Skeletal muscle tissue (tissue), 4 donors: ENCODE measurements around the gene NTSR1. TPM values are rescaled to one million over a fixed set of nuclear protein-coding genes. Genes with fewer than 3 reads are reported as not detected.

Experiments
- H3K27ac ChIP-seq: one replicate; pipeline ENCODE4 v1.7.0; 2013; ENCODE audit warnings: mild to moderate bottlenecking, low read depth, low read length, inconsistent platforms
- H3K27me3 ChIP-seq, 3 donors: one replicate each; pipeline ENCODE4 v1.7.0; 2013; ENCODE audit warnings: low read length in 3 of 3; ENCODE audit not compliant: control insufficient read depth in 3 of 3, insufficient read depth in 3 of 3
- H3K36me3 ChIP-seq, 3 donors: one replicate each; pipeline ENCODE4 v1.7.0; 2013; ENCODE audit warnings: low read length in 3 of 3; ENCODE audit not compliant: control insufficient read depth in 3 of 3, insufficient read depth in 3 of 3
- H3K4me1 ChIP-seq, 3 donors: one replicate each; pipeline ENCODE4 v1.7.0; 2013; ENCODE audit warnings: low read length in 3 of 3, mild to moderate bottlenecking in 3 of 3; ENCODE audit not compliant: control insufficient read depth in 3 of 3, insufficient read depth in 3 of 3
- H3K4me3 ChIP-seq, 3 donors: one replicate each; pipeline ENCODE4 v1.7.0; 2013; ENCODE audit warnings: low read length in 3 of 3
- H3K9ac ChIP-seq, 3 donors: one replicate each; pipeline ENCODE4 v1.7.0; 2013; ENCODE audit warnings: low read length in 3 of 3, mild to moderate bottlenecking in 3 of 3, moderate library complexity in 2 of 3, low read depth in 1 of 3
- H3K9me3 ChIP-seq, 3 donors: one replicate each; pipeline ENCODE4 v1.7.0; 2013; ENCODE audit warnings: low read length in 3 of 3; ENCODE audit not compliant: control insufficient read depth in 3 of 3
- total RNA-seq: library from RNA; depleted of rRNA; stranded (reverse); fragments of >200 nt; gene quantifications from one replicate; pipeline ENCODE4 v1.2.3, GENCODE V29; 2014
- donor health status: Osteomylitis.

Gene NTSR1
- total RNA-seq, 1 donor from 2014 or later, result under 0.01 TPM

- Histone ChIP-seq H3K27me3 (peaks cover 69 to 79% (median 71%) of the 10 kb centered on the region in 3 donors), H3K4me3 (no peak overlapping the region), H3K27ac (no peak overlapping the region)
Observed at GRCh38 chr20:62705627-62706026, 3.0 kb upstream of the NTSR1 start.

GRCh38 chr20:62706344-62706743 lies 2.3 kb upstream of the NTSR1 start:
- Histone ChIP-seq H3K9ac (no peak overlapping the region), H3K27me3 (peaks cover 74 to 85% (median 75%) of the 10 kb centered on the region in 3 donors), H3K4me3 (no peak overlapping the region), H3K4me1 (peaks cover 0 to 19% (median 15%) of the 10 kb centered on the region in 3 donors), H3K27ac (no peak overlapping the region), H3K36me3 (no peaks in the 10 kb centered on the region), H3K9me3 (no peaks in the 10 kb centered on the region)

More at GRCh38 chr20:62705627-62706026, 3.0 kb upstream of the NTSR1 start:
- no peak overlapping the region for H3K9ac ChIP-seq
- no peaks in the 10 kb centered on the region for H3K9me3 ChIP-seq
- H3K4me1 ChIP-seq, result peaks cover 0 to 19% (median 15%) of the 10 kb centered on the region in 3 donors
- H3K36me3 ChIP-seq, result no peaks in the 10 kb centered on the region

GRCh38 chr20:62706857-62707256 lies 1.8 kb upstream of the NTSR1 start:
- Histone ChIP-seq H3K4me3 (no peak overlapping the region), H3K9me3 (no peaks in the 10 kb centered on the region), H3K36me3 (no peaks in the 10 kb centered on the region), H3K27me3 (peaks cover 75 to 84% (median 75%) of the 10 kb centered on the region in 3 donors), H3K9ac (no peak overlapping the region), H3K4me1 (peaks cover 0 to 19% (median 15%) of the 10 kb centered on the region in 3 donors), H3K27ac (no peak overlapping the region)

GRCh38 chr20:62707276-62707920 lies 1.2 kb upstream of the NTSR1 start:
- H3K4me1 ChIP-seq, result peaks cover 0 to 19% (median 15%) of the 10 kb centered on the region in 3 donors
- H3K4me3 ChIP-seq, result no peak overlapping the region
- H3K9me3 ChIP-seq, result no peaks in the 10 kb centered on the region
- H3K27ac ChIP-seq, result no peak overlapping the region
- H3K9ac ChIP-seq, result no peak overlapping the region
- H3K36me3 ChIP-seq, result no peaks in the 10 kb centered on the region
- H3K27me3 ChIP-seq, result peaks cover 75 to 84% (median 76%) of the 10 kb centered on the region in 3 donors

GRCh38 chr20:62707921-62708521 lies 615 bp upstream of the NTSR1 start:
- Histone ChIP-seq H3K27me3 (peaks cover 69 to 83% (median 72%) of the 10 kb centered on the region in 3 donors), H3K27ac (no peak overlapping the region), H3K4me3 (no peak overlapping the region), H3K4me1 (peaks cover 0 to 19% (median 15%) of the 10 kb centered on the region in 3 donors), H3K9ac (no peak overlapping the region), H3K36me3 (no peaks in the 10 kb centered on the region), H3K9me3 (no peaks in the 10 kb centered on the region)

- Histone ChIP-seq H3K36me3 (no peaks in the 10 kb centered on the region), H3K9ac (no peak overlapping the region), H3K27ac (no peak overlapping the region), H3K4me1 (peaks cover 0 to 5% (median 5%) of the 10 kb centered on the region in 3 donors), H3K9me3 (no peaks in the 10 kb centered on the region), H3K27me3 (peaks cover 58 to 74% (median 69%) of the 10 kb centered on the region in 3 donors), H3K4me3 (no peak overlapping the region)
Observed at GRCh38 chr20:62709537-62709905, 885 bp downstream of the NTSR1 start.

GRCh38 chr20:62710221-62710885 lies 1.7 kb downstream of the NTSR1 start:
- Histone ChIP-seq H3K9me3 (no peaks in the 10 kb centered on the region), H3K36me3 (no peaks in the 10 kb centered on the region), H3K4me1 (no peaks in the 10 kb centered on the region), H3K27ac (no peak overlapping the region), H3K27me3 (peaks cover 54 to 72% (median 67%) of the 10 kb centered on the region in 3 donors), H3K9ac (no peak overlapping the region), H3K4me3 (no peak overlapping the region)

GRCh38 chr20:62710886-62711702 lies 2.5 kb downstream of the NTSR1 start:
- Histone ChIP-seq H3K9ac (no peak overlapping the region), H3K4me3 (no peak overlapping the region), H3K36me3 (no peaks in the 10 kb centered on the region), H3K27me3 (peaks cover 48 to 72% (median 66%) of the 10 kb centered on the region in 3 donors), H3K27ac (no peak overlapping the region), H3K4me1 (no peaks in the 10 kb centered on the region), H3K9me3 (no peaks in the 10 kb centered on the region)

GRCh38 chr20:62711703-62712101 lies 3.1 kb downstream of the NTSR1 start:
- Histone ChIP-seq H3K4me1 (no peaks in the 10 kb centered on the region), H3K4me3 (no peak overlapping the region), H3K9ac (no peak overlapping the region), H3K9me3 (no peaks in the 10 kb centered on the region), H3K27ac (no peak overlapping the region), H3K27me3 (peaks cover 52 to 75% (median 69%) of the 10 kb centered on the region in 3 donors), H3K36me3 (no peaks in the 10 kb centered on the region)
